Stimulated activated CD4-positive, alpha-beta T cell treated with anti-CD3 and anti-CD28 coated beads, TNF-alpha, amount 100 ng/mL, for 48 hours (primary cell): ENCODE data around the gene GFAP.
A peak's percentile ranks its signal among the peaks of the same experiment; 100 is the strongest.

Experiments used
- DNase-seq, 3 donors: peaks; one replicate each; pipeline ENCODE4 v3.0.0-alpha.2; 2020; ENCODE audit warnings: low read depth in 3 of 3

The GFAP gene

GRCh38 chr17:44914148-44914547 is 1.2 kb downstream of the GFAP start:
- no peak for DNase-seq

GRCh38 chr17:44913676-44914075 is 1.6 kb downstream of the GFAP start:
- no peak for DNase-seq

- no peak for DNase-seq
Measured at GRCh38 chr17:44912763-44913544, 2.3 kb downstream of the GFAP start.

GRCh38 chr17:44911133-44912001 is 3.9 kb downstream of the GFAP start:
- peak; percentile 23 to 29 (median 27) for DNase-seq

GRCh38 chr17:44910231-44911106 is 4.8 kb downstream of the GFAP start:
- DNase-seq, result no peak

- no peak for DNase-seq
Measured at GRCh38 chr17:44909681-44910144, 5.6 kb downstream of the GFAP start.

GRCh38 chr17:44908761-44909326 is 6.5 kb downstream of the GFAP start:
- no peak for DNase-seq

GRCh38 chr17:44907729-44908470 is 7.4 kb downstream of the GFAP start:
- DNase-seq, result no peak

GRCh38 chr17:44906763-44907728 is 8.3 kb downstream of the GFAP start:
- DNase-seq, result no peak

- no peak for DNase-seq
Measured at GRCh38 chr17:44906010-44906646, 9.2 kb downstream of the GFAP start.

GRCh38 chr17:44905006-44906000 is 10.0 kb downstream of the GFAP start:
- no peak for DNase-seq

GRCh38 chr17:44904001-44904984 is 11.0 kb downstream of the GFAP start:
- DNase-seq, result no peak

GRCh38 chr17:44903012-44903685 is 12.2 kb downstream of the GFAP start:
- no peak for DNase-seq

- DNase-seq, result no peak
Measured at GRCh38 chr17:44902135-44902760, 13.1 kb downstream of the GFAP start.

GRCh38 chr17:44901411-44901921 is 13.8 kb downstream of the GFAP start:
- no peak for DNase-seq
